Measurements from ENCODE around the gene FOXO3.

DNA sequence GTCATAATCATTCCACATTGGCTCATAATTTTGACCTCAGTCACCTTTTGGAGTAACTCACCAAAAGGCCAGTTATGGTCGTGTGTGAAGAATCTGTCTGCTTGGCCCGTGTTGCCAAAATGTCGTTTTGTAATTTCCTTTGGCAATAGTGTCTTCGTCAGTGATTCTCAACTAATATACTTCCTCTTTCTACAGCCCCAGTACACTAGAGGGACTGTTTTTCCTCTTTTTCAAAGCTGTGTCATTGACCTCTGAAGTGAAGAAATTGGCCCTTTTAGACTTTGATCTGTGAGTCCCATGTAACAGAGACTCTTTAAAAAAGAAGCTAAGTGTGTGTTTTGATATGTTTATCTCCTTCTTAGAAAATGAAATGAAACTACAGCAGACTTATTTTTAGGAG is 5.2 kb downstream of the FOXO3 start:
- TF ChIP-seq, protein P1, sequence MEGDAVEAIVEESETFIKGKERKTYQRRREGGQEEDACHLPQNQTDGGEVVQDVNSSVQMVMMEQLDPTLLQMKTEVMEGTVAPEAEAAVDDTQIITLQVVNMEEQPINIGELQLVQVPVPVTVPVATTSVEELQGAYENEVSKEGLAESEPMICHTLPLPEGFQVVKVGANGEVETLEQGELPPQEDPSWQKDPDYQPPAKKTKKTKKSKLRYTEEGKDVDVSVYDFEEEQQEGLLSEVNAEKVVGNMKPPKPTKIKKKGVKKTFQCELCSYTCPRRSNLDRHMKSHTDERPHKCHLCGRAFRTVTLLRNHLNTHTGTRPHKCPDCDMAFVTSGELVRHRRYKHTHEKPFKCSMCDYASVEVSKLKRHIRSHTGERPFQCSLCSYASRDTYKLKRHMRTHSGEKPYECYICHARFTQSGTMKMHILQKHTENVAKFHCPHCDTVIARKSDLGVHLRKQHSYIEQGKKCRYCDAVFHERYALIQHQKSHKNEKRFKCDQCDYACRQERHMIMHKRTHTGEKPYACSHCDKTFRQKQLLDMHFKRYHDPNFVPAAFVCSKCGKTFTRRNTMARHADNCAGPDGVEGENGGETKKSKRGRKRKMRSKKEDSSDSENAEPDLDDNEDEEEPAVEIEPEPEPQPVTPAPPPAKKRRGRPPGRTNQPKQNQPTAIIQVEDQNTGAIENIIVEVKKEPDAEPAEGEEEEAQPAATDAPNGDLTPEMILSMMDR (IDR thresholded peaks at IDR 0.05): no peak
- TF ChIP-seq POLR2A (IDR thresholded peaks at IDR 0.05) (no peak), EP300 (IDR thresholded peaks at IDR 0.05; ENCODE audit: low read depth) (no peak)
